Fibroblast of lung (primary cell): Measurements from ENCODE around the gene SELENOK.

Experiments used
- CTCF ChIP-seq, 2 donors: IDR thresholded peaks in 1 of 2; conservative IDR thresholded peaks in 1 of 2; 1 replicate in 1 of 2; 2 replicates in 1 of 2; pipeline ENCODE4 v1.5.1; 2011 to 2012; ENCODE audit warnings: low read length in 2 of 2, control low read depth in 1 of 2, inconsistent platforms in 1 of 2, low read depth in 1 of 2, mild to moderate bottlenecking in 1 of 2
- EZH2 ChIP-seq: IDR thresholded peaks from 2 replicates; pipeline ENCODE4 v1.5.1; 2012; ENCODE audit warnings: low read length, control low read depth, mild to moderate bottlenecking; ENCODE audit errors: missing control alignments

GRCh38 chr3:53858096-53858741 is 33.4 kb downstream of the SELENOK start:
- TF ChIP-seq CTCF (conservative IDR thresholded peaks at IDR 0.05 in 1 of 2, IDR thresholded peaks at IDR 0.05 in 1 of 2; ENCODE audit: low read depth in 1 of 2, low read length in 2 of 2) (no peak), EZH2 (no peak)
